Astrocyte (in vitro differentiated cells and primary cell): Measurements from ENCODE around the gene LRRC7.

Experiments
- CTCF ChIP-seq: IDR thresholded peaks from 2 replicates; pipeline ENCODE4 v1.5.1; 2011; ENCODE audit warnings: low read depth, mild to moderate bottlenecking, inconsistent platforms, low read length, moderate library complexity; ENCODE audit not compliant: insufficient read depth
- EZH2 ChIP-seq: IDR thresholded peaks from 2 replicates; pipeline ENCODE4 v1.6.1; 2012; ENCODE audit warnings: mild to moderate bottlenecking, low read length, inconsistent platforms; ENCODE audit not compliant: insufficient read depth

GRCh38 chr1:69985376-69985775 lies 417.7 kb downstream of the LRRC7 start:
- no peak for TF ChIP-seq CTCF
- TF ChIP-seq EZH2: no peak
